PC-3 (cell line): Measurements from ENCODE around the gene RPS15. TPM values are rescaled to one million over a fixed set of nuclear protein-coding genes. Genes with fewer than 3 reads are reported as not detected.

Source experiments
- ATAC-seq: fragments of 200-7000 bp; cut with Tn5 transposase; 2 replicates; pipeline ENCODE4 v1.9.1; 2020; ENCODE audit warnings: mild to moderate bottlenecking, moderate library complexity
- BruUV-seq: library from RNA; stranded (reverse); fragments of 400-500 nt; replicated peaks from 2 replicates; lab custom pipeline; 2021; lab: Mats Ljungman, UMichigan
- CTCF ChIA-PET: fragments of 300-600 bp; sonication (Branson Sonifier 250); formaldehyde crosslinking; loops from one replicate; lab custom pipeline; 2022; ENCODE audit warnings: antibody characterized with exemption; lab: Charles Lee
- POLR2A ChIA-PET: fragments of 300-600 bp; sonication (Branson Sonifier 250); formaldehyde crosslinking; loops from one replicate; lab custom pipeline; 2022; ENCODE audit warnings: antibody characterized with exemption; ENCODE audit not compliant: unreplicated experiment; lab: Charles Lee
- DNase-seq: peaks from one replicate; pipeline ENCODE4 v3.0.0-alpha.2; 2015
- H2AFZ ChIP-seq: fragments of 300-600 bp; sonication (generic); 2 replicates; pipeline ENCODE4 v1.6.0; 2016; ENCODE audit warnings: antibody characterized with exemption, low read length
- H3F3A ChIP-seq: fragments of 300-600 bp; sonication (generic); one replicate; pipeline ENCODE4 v1.6.0; 2017; ENCODE audit warnings: antibody characterized with exemption, low read length, control low read depth, mild to moderate bottlenecking; ENCODE audit not compliant: unreplicated experiment
- H3K27ac ChIP-seq: fragments of 300-600 bp; sonication (generic); 2 replicates; pipeline ENCODE4 v1.5.1; 2016; ENCODE audit warnings: mild to moderate bottlenecking, low read length
- H3K27me3 ChIP-seq: fragments of 300-600 bp; sonication (generic); 2 replicates; pipeline ENCODE4 v1.6.1; 2016; ENCODE audit warnings: low read length, mixed read lengths
- H3K36me3 ChIP-seq: fragments of 300-600 bp; sonication (generic); 2 replicates; pipeline ENCODE4 v1.6.1; 2016; ENCODE audit warnings: low read depth, mixed run types, low read length, mixed read lengths
- H3K4me1 ChIP-seq: fragments of 300-600 bp; sonication (generic); 2 replicates; pipeline ENCODE4 v1.5.1; 2016; ENCODE audit warnings: low read length; ENCODE audit not compliant: insufficient read depth
- H3K4me2 ChIP-seq: fragments of 300-600 bp; sonication (generic); 2 replicates; pipeline ENCODE4 v1.6.0; 2016; ENCODE audit warnings: low read length
- H3K4me3 ChIP-seq: fragments of 300-600 bp; sonication (generic); 2 replicates; pipeline ENCODE4 v1.5.1; 2016; ENCODE audit warnings: mild to moderate bottlenecking, low read length, mixed read lengths
- H3K79me2 ChIP-seq: fragments of 300-600 bp; sonication (generic); 2 replicates; pipeline ENCODE4 v1.6.1; 2017; ENCODE audit warnings: low read length, mixed read lengths
- H3K9ac ChIP-seq: fragments of 300-600 bp; sonication (generic); 2 replicates; pipeline ENCODE4 v1.6.0; 2016; ENCODE audit warnings: mild to moderate bottlenecking, low read length
- H3K9me2 ChIP-seq: fragments of 300-600 bp; sonication (generic); replicated peaks from 2 replicates; pipeline ENCODE4 v1.6.1; 2016; ENCODE audit warnings: mixed run types, low read length, mixed read lengths
- H3K9me3 ChIP-seq: fragments of 300-600 bp; sonication (generic); 2 replicates; pipeline ENCODE4 v1.6.1; 2016; ENCODE audit warnings: low read length, mixed read lengths
- H4K20me1 ChIP-seq: fragments of 300-600 bp; sonication (generic); 2 replicates; pipeline ENCODE4 v1.6.1; 2016; ENCODE audit warnings: low read length, mixed read lengths
- EZH2 ChIP-seq: fragments of 300-600 bp; sonication (generic); IDR thresholded peaks from one replicate; pipeline ENCODE4 v1.6.1; 2017; ENCODE audit warnings: antibody characterized with exemption, mild to moderate bottlenecking, low read length; ENCODE audit not compliant: unreplicated experiment
- EZH2phosphoT487 ChIP-seq: fragments of 300-600 bp; sonication (generic); IDR thresholded peaks from 2 replicates; pipeline ENCODE4 v1.6.1; 2018; ENCODE audit warnings: mild to moderate bottlenecking, antibody characterized with exemption, low read length, borderline replicate concordance
- intact Hi-C: fragments of 100-400 bp; cut with micrococcal nuclease; formaldehyde crosslinking; loops from 2 replicates; pipeline ENCODE4 v1.9.0; 2023
- total RNA-seq: library from RNA; depleted of rRNA; stranded (reverse); fragments of >200 nt; gene quantifications from 2 replicates; pipeline ENCODE4 v1.2.3, GENCODE V29; 2014
- TF ChIP-seq, protein P1 (sequence below): fragments of 300-600 bp; sonication (generic); conservative IDR thresholded peaks from 2 replicates; pipeline ENCODE4 v1.5.1; 2017; ENCODE audit warnings: antibody characterized with exemption, low read depth, mild to moderate bottlenecking, low read length

Gene RPS15
- total RNA-seq, 1 experiment from 2014 or later, result 1,797 TPM

DNA sequence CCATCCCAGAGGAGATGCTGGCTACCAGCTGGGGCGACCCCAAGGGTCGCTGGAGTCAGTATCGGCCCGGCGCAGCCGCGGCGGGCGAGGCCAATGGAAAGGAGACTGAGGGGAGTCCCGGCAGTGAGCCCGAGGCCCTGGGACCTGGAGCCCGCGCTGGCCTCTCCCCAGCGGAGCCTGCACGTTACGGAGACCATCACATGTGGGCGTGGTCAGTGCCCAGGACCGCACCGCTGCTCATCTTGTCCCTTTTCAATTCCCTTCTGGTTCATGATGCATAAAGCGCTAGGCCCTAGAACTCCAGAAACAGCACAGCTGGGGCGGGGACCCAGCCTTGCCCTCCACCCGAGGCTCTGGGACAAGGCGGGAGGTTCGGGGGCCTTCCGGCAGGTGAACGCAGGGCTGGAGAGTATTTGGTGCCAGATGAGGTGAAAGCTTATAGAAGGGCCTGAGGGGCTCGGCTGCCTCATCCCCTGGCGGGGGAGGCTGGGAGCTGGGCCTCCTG is 32.9 kb downstream of the RPS15 start:
- Histone ChIP-seq H3K4me3 (peak overlapping the region; percentile 72), H3K27ac (no peak overlapping the region), H3K4me1 (peaks cover 18% of the 10 kb centered on the region), H3K9me2 (no peaks in the 10 kb centered on the region), H3K27me3 (no peaks in the 10 kb centered on the region), H3K9me3 (no peaks in the 10 kb centered on the region), H4K20me1 (no peaks in the 10 kb centered on the region), H3F3A (no peaks in the 10 kb centered on the region), H3K79me2 (peaks cover 24% of the 10 kb centered on the region), H3K9ac (no peak overlapping the region), H3K4me2 (peak overlapping the region; percentile 90), H2AFZ (no peak overlapping the region), H3K36me3 (no peaks in the 10 kb centered on the region)
- peak; percentile 38 for ATAC-seq
- ChIA-PET POLR2A (no interaction called here), CTCF (interaction anchor here (0.9 kb wide), 1 partner anchor 20 kb away, joined by 4 read pairs; the partner anchor contains the start of gene REEP6)
- TF ChIP-seq EZH2phosphoT487, result no peak
- TF ChIP-seq, protein P1, sequence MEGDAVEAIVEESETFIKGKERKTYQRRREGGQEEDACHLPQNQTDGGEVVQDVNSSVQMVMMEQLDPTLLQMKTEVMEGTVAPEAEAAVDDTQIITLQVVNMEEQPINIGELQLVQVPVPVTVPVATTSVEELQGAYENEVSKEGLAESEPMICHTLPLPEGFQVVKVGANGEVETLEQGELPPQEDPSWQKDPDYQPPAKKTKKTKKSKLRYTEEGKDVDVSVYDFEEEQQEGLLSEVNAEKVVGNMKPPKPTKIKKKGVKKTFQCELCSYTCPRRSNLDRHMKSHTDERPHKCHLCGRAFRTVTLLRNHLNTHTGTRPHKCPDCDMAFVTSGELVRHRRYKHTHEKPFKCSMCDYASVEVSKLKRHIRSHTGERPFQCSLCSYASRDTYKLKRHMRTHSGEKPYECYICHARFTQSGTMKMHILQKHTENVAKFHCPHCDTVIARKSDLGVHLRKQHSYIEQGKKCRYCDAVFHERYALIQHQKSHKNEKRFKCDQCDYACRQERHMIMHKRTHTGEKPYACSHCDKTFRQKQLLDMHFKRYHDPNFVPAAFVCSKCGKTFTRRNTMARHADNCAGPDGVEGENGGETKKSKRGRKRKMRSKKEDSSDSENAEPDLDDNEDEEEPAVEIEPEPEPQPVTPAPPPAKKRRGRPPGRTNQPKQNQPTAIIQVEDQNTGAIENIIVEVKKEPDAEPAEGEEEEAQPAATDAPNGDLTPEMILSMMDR, result no peak
- no peak for TF ChIP-seq EZH2
- intact Hi-C loops, result no loop called here
- DNase-seq, result peak; percentile 54
- BruUV-seq, result no TSS peak

GRCh38 chr19:1471515-1472160 is 33.4 kb downstream of the RPS15 start:
- TF ChIP-seq EZH2 (no peak), EZH2phosphoT487 (no peak)
- TF ChIP-seq, protein P1, result peak; percentile 41
- DNase-seq (peak; percentile 31), ATAC-seq (peak; percentile 10)
- H3K79me2 ChIP-seq, result peaks cover 25% of the 10 kb centered on the region
- no peaks in the 10 kb centered on the region for H3K9me2 ChIP-seq
- no peaks in the 10 kb centered on the region for H3F3A ChIP-seq
- no peaks in the 10 kb centered on the region for H3K27me3 ChIP-seq
- H3K36me3 ChIP-seq, result no peaks in the 10 kb centered on the region
- ChIA-PET CTCF (interaction anchor here (0.9 kb wide), 1 partner anchor 19 kb away, joined by 4 read pairs; the partner anchor contains the start of gene REEP6), POLR2A (no interaction called here)
- H3K27ac ChIP-seq, result no peak overlapping the region
- no peak overlapping the region for H3K9ac ChIP-seq
- peak overlapping the region; percentile 72; the same call in 1 of the 2 replicates for H3K4me3 ChIP-seq
- intact Hi-C loops, result no loop called here
- no peaks in the 10 kb centered on the region for H3K9me3 ChIP-seq
- BruUV-seq, result no TSS peak
- peaks cover 18% of the 10 kb centered on the region for H3K4me1 ChIP-seq
- H4K20me1 ChIP-seq, result no peaks in the 10 kb centered on the region
- no peak overlapping the region for H2AFZ ChIP-seq
- peak overlapping the region; percentile 90 for H3K4me2 ChIP-seq
